H1 (cell line): ENCODE results near the gene DGKI. TPM values are rescaled to one million over a fixed set of nuclear protein-coding genes. Genes with fewer than 3 reads are reported as not detected.

Source experiments
- CTCF ChIA-PET: fragments of 300-600 bp; sonication (Branson Sonifier 250); formaldehyde crosslinking; loops from one replicate; lab custom pipeline; 2021; ENCODE audit not compliant: partially characterized antibody; lab: Charles Lee
- POLR2A ChIA-PET: fragments of 300-600 bp; sonication (Branson Sonifier 250); formaldehyde crosslinking; loops from one replicate; lab custom pipeline; 2021; ENCODE audit warnings: inconsistent platforms; ENCODE audit not compliant: partially characterized antibody; lab: Charles Lee
- DNase-seq, 2 experiments: peaks; one replicate each; pipeline versions ENCODE4 v3.0.0 to v3.0.0-alpha.2; 2010 to 2022; ENCODE audit warnings: low spot score in 2 of 2, low read depth in 1 of 2, mixed read lengths in 1 of 2
- FAIRE-seq: peaks from 2 replicates; lab custom pipeline; 2011; peaks lifted over from hg19 to GRCh38; lab: Jason Lieb, UNC
- H2AFZ ChIP-seq: 2 replicates; pipeline ENCODE4 v1.8.1; 2012; ENCODE audit warnings: low read length, inconsistent platforms
- H2AK5ac ChIP-seq: 2 replicates; pipeline ENCODE4 v1.6.1; 2013; ENCODE audit warnings: low read depth, low read length
- H2BK120ac ChIP-seq: replicated peaks from 2 replicates; pipeline ENCODE3; 2013; ENCODE audit warnings: low read depth, low read length, inconsistent platforms
- H2BK12ac ChIP-seq: 2 replicates; pipeline ENCODE4 v1.6.1; 2013; ENCODE audit warnings: low read depth, low read length
- H2BK15ac ChIP-seq: 2 replicates; pipeline ENCODE4 v1.6.1; 2013; ENCODE audit warnings: low read length
- H2BK20ac ChIP-seq: 2 replicates; pipeline ENCODE4 v1.6.1; 2013; ENCODE audit warnings: low read length
- H2BK5ac ChIP-seq: 2 replicates; pipeline ENCODE4 v1.6.1; 2013; ENCODE audit warnings: low read depth, low read length
- H3K14ac ChIP-seq: 2 replicates; pipeline ENCODE4 v1.6.1; 2013; ENCODE audit warnings: inconsistent platforms; ENCODE audit not compliant: insufficient read length
- H3K18ac ChIP-seq: 2 replicates; pipeline ENCODE4 v1.6.1; 2013; ENCODE audit warnings: low read length; ENCODE audit errors: extremely low read depth
- H3K23ac ChIP-seq: 2 replicates; pipeline ENCODE4 v1.6.1; 2013; ENCODE audit warnings: inconsistent platforms; ENCODE audit not compliant: insufficient read length
- H3K23me2 ChIP-seq: 2 replicates; pipeline ENCODE4 v1.6.1; 2013; ENCODE audit warnings: low read depth, low read length
- H3K27ac ChIP-seq: 2 replicates; pipeline ENCODE4 v1.6.1; 2011; ENCODE audit warnings: low read depth, low read length, inconsistent platforms
- H3K27me3 ChIP-seq, 4 experiments: replicated peaks in 1 of 4; 1 replicate in 1 of 4; 2 replicates in 3 of 4; pipeline versions ENCODE4 v1.6.1 to v1.8.1; 2011 to 2013; ENCODE audit warnings: low read length in 3 of 4, mild to moderate bottlenecking in 3 of 4, inconsistent platforms in 2 of 4, mixed read lengths in 2 of 4, moderate library complexity in 1 of 4; ENCODE audit not compliant: control insufficient read depth in 3 of 4, insufficient read depth in 3 of 4; ENCODE audit errors: extremely low read depth in 1 of 4
- H3K36me3 ChIP-seq, 4 experiments: 2 replicates each; pipeline versions ENCODE4 v1.6.1 to v1.8.1; 2011 to 2013; ENCODE audit warnings: mild to moderate bottlenecking in 4 of 4, low read length in 3 of 4, moderate library complexity in 2 of 4, control low read depth in 1 of 4, inconsistent platforms in 1 of 4; ENCODE audit not compliant: insufficient read depth in 4 of 4, control insufficient read depth in 2 of 4
- H3K4ac ChIP-seq: replicated peaks from 2 replicates; pipeline ENCODE3; 2013; ENCODE audit warnings: low read length, low read depth, mixed read lengths, inconsistent platforms; ENCODE audit not compliant: insufficient read length
- H3K4me1 ChIP-seq, 4 experiments: replicated peaks in 1 of 4; 1 replicate in 1 of 4; 2 replicates in 3 of 4; pipeline versions ENCODE4 v1.6.1 to v1.8.1; 2011 to 2013; ENCODE audit warnings: low read length in 3 of 4, inconsistent platforms in 2 of 4, mixed read lengths in 1 of 4; ENCODE audit not compliant: insufficient read depth in 4 of 4, control insufficient read depth in 3 of 4
- H3K4me2 ChIP-seq, 2 experiments: 2 replicates each; pipeline versions ENCODE4 v1.6.1 to v1.8.1; 2011 to 2013; ENCODE audit warnings: low read depth in 2 of 2, low read length in 2 of 2, control low read depth in 1 of 2, inconsistent platforms in 1 of 2, mild to moderate bottlenecking in 1 of 2; ENCODE audit not compliant: insufficient read depth in 1 of 2
- H3K4me3 ChIP-seq, 4 experiments: fragments of 200-600, 300-600 bp in 1 of 4; sonication (generic), shearing (Covaris generic), sonication (Bioruptor Twin) in 1 of 4; 2 replicates each; pipeline versions ENCODE4 v1.5.1 to v1.8.1; 2011 to 2016; ENCODE audit warnings: low read length in 4 of 4, low read depth in 3 of 4, control low read depth in 2 of 4, inconsistent platforms in 2 of 4, mild to moderate bottlenecking in 2 of 4, mixed read lengths in 1 of 4, moderate library complexity in 1 of 4; ENCODE audit not compliant: insufficient read depth in 2 of 4; ENCODE audit errors: extremely low read depth in 1 of 4
- H3K56ac ChIP-seq: replicated peaks from 2 replicates; pipeline ENCODE3; 2013; ENCODE audit warnings: low read depth, mild to moderate bottlenecking, mixed read lengths, low read length, inconsistent platforms; ENCODE audit not compliant: insufficient read length
- H3K79me1 ChIP-seq: 2 replicates; pipeline ENCODE4 v1.6.1; 2013; ENCODE audit warnings: low read depth, low read length, control low read depth
- H3K79me2 ChIP-seq, 2 experiments: 2 replicates each; pipeline versions ENCODE4 v1.6.1 to v1.8.1; 2012 to 2013; ENCODE audit warnings: low read length in 2 of 2, mild to moderate bottlenecking in 2 of 2, inconsistent platforms in 1 of 2; ENCODE audit not compliant: insufficient read depth in 2 of 2, control insufficient read depth in 1 of 2
- H3K9ac ChIP-seq, 4 experiments: replicated peaks in 1 of 4; 1 replicate in 1 of 4; 2 replicates in 3 of 4; pipeline versions ENCODE4 v1.6.1 to v1.8.1; 2011 to 2013; ENCODE audit warnings: low read depth in 3 of 4, low read length in 3 of 4, control low read depth in 2 of 4, mild to moderate bottlenecking in 2 of 4, moderate library complexity in 2 of 4, inconsistent platforms in 1 of 4; ENCODE audit errors: extremely low read depth in 1 of 4
- H3K9me3 ChIP-seq, 2 experiments: 2 replicates each; pipeline versions ENCODE4 v1.6.1 to v1.8.1; 2012 to 2013; ENCODE audit warnings: mild to moderate bottlenecking in 2 of 2, moderate library complexity in 2 of 2, control low read depth in 1 of 2, inconsistent platforms in 1 of 2, low read depth in 1 of 2, low read length in 1 of 2, mixed read lengths in 1 of 2; ENCODE audit not compliant: insufficient read depth in 2 of 2
- H4K20me1 ChIP-seq, 2 experiments: replicated peaks in 1 of 2; 2 replicates each; pipeline versions ENCODE3 to v1.8.1; 2011 to 2013; ENCODE audit warnings: inconsistent platforms in 2 of 2, low read length in 2 of 2, mild to moderate bottlenecking in 1 of 2; ENCODE audit not compliant: insufficient read depth in 2 of 2, control insufficient read depth in 1 of 2
- H4K5ac ChIP-seq: 2 replicates; pipeline ENCODE4 v1.6.1; 2013; ENCODE audit warnings: low read length, low read depth, mixed read lengths, inconsistent platforms; ENCODE audit not compliant: insufficient read length
- H4K8ac ChIP-seq: 2 replicates; pipeline ENCODE4 v1.8.0; 2013; ENCODE audit warnings: mild to moderate bottlenecking, moderate library complexity, low read length, inconsistent platforms; ENCODE audit not compliant: insufficient read depth; ENCODE audit errors: extremely low read depth
- H4K91ac ChIP-seq: replicated peaks from 2 replicates; pipeline ENCODE3; 2013; ENCODE audit warnings: low read length, mixed read lengths, inconsistent platforms; ENCODE audit not compliant: insufficient read length
- BRCA1 ChIP-seq: IDR thresholded peaks from 2 replicates; pipeline ENCODE4 v1.6.1; 2012; ENCODE audit warnings: low read depth, low read length, improper control_type of control experiment
- CBX5 ChIP-seq: fragments of 300-800, 300-1000 bp; sonication (generic); IDR thresholded peaks from 2 replicates; pipeline ENCODE4 v1.7.1; 2016; ENCODE audit warnings: antibody characterized with exemption, low read length, low read depth
- CEBPB ChIP-seq: IDR thresholded peaks from 2 replicates; pipeline ENCODE4 v1.6.1; 2012; ENCODE audit warnings: low read depth, low read length
- CTBP2 ChIP-seq: IDR thresholded peaks from 2 replicates; pipeline ENCODE4 v1.7.0; 2011; ENCODE audit warnings: borderline replicate concordance, mild to moderate bottlenecking, moderate library complexity, mixed read lengths, low read length; ENCODE audit not compliant: insufficient read depth, insufficient read length
- EP300 ChIP-seq, 2 experiments: IDR thresholded peaks; 1 replicate in 1 of 2; 2 replicates in 1 of 2; pipeline ENCODE4 v1.6.1; 2011 to 2012; ENCODE audit warnings: low read depth in 2 of 2, low read length in 2 of 2, mild to moderate bottlenecking in 2 of 2, borderline replicate concordance in 1 of 2, inconsistent platforms in 1 of 2, moderate library complexity in 1 of 2
- HDAC2 ChIP-seq, 2 experiments: fragments of 300-600 bp in 1 of 2; sonication (generic) in 1 of 2; IDR thresholded peaks; 2 replicates each; pipeline ENCODE4 v1.6.1; 2011 to 2012; ENCODE audit warnings: low read depth in 2 of 2, low read length in 2 of 2, mild to moderate bottlenecking in 2 of 2, moderate library complexity in 2 of 2, borderline replicate concordance in 1 of 2, inconsistent platforms in 1 of 2
- HDAC6 ChIP-seq: IDR thresholded peaks from one replicate; pipeline ENCODE4 v1.7.1; 2012; ENCODE audit warnings: low read depth, mild to moderate bottlenecking, inconsistent platforms, low read length, moderate library complexity
- KDM4A ChIP-seq: IDR thresholded peaks from one replicate; pipeline ENCODE4 v1.7.1; 2012; ENCODE audit warnings: low read depth, mild to moderate bottlenecking, moderate library complexity, low read length, inconsistent platforms; ENCODE audit not compliant: severe bottlenecking
- NRF1 ChIP-seq: IDR thresholded peaks from 2 replicates; pipeline ENCODE4 v1.6.1; 2011; ENCODE audit warnings: mild to moderate bottlenecking, low read depth, low read length, improper control_type of control experiment
- POU5F1 ChIP-seq: IDR thresholded peaks from 2 replicates; pipeline ENCODE4 v1.6.1; 2011; ENCODE audit warnings: low read depth, mild to moderate bottlenecking, low read length, moderate library complexity
- RBBP5 ChIP-seq: IDR thresholded peaks from 2 replicates; pipeline ENCODE4 v1.7.1; 2012; ENCODE audit warnings: low read depth, mild to moderate bottlenecking, inconsistent platforms, low read length, moderate library complexity, borderline replicate concordance
- SIRT6 ChIP-seq: IDR thresholded peaks from one replicate; pipeline ENCODE4 v1.7.1; 2012; ENCODE audit warnings: low read length, inconsistent platforms
- SP4 ChIP-seq: IDR thresholded peaks from 2 replicates; pipeline ENCODE4 v1.6.1; 2012; ENCODE audit warnings: low read length, inconsistent platforms
- WGBS, 2 experiments: shearing (Covaris generic) in 1 of 2; methylation state at CpG; one replicate each; pipeline versions ENCODE4 v1.1.6 to v1.1.7; 2013 to 2015; ENCODE audit warnings: low lambda C conversion rate in 2 of 2, mixed read lengths in 2 of 2, inconsistent platforms in 1 of 2, low coverage in 1 of 2, missing lambda C conversion rate in 1 of 2; ENCODE audit not compliant: insufficient replicate concordance in 2 of 2, insufficient coverage in 1 of 2, insufficient read length in 1 of 2; ENCODE audit errors: extremely low coverage in 1 of 2, missing lambda C conversion rate in 1 of 2; 5-methylcytosine and 5-hydroxymethylcytosine counted together
- polyA plus RNA-seq, 7 experiments: library from polyadenylated mRNA; depleted of rRNA in 3 of 7; stranded (reverse) in 5 of 7; unstranded in 2 of 7; fragments of >200 nt in 5 of 7; fragments of 200-250 nt in 2 of 7; gene quantifications; 1 replicate in 5 of 7; 2 replicates in 1 of 7; 4 replicates in 1 of 7; pipeline versions ENCODE4 v1.2.1 to v1.2.3, GENCODE V29; 2011 to 2013; ENCODE audit warnings: missing spikeins in 2 of 7, mixed read lengths in 2 of 7
- total RNA-seq: library from RNA; stranded (reverse); fragmentation: NEBNext Ultra II Directional; extraction: Animal tissue kit (Norgen Biotek cat#: 25700); gene quantifications from 2 replicates; pipeline ENCODE4 v1.2.1, GENCODE V29; 2021

DGKI gene
- total and polyA plus RNA-seq, 2 of the 8 experiments (the other 6 are each of a cell fraction or from before 2014, with no cell fraction given): 0.20 to 0.71 TPM

DNA sequence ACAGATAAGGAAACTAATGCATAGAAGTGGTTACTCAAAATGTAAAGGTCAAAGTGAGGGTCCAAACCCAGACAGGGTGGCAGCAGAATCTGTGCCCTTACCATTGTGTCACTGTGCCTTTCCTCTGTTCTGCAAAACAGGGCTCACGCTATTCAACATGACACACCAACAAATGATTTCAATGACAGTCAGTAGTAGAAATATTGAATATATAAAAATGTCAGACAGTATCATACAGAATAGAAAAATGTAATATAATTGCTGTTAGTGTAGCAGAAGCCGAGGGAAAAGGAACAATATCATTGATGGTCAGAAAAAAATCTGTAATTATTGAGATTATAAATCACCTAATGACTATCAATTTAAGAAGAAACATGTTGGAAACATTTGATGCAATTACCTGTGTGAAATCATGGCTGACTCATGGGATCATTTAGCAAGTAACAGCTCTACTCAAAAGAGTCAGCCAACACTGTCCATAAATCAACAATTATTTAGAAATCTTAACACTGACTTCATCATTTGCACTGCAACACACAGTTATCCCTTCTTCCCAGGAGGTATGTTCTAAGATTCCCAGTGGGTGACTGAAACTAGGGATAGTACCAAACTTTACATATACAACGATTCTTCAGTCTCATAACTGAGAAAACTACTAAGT lies 198.7 kb downstream of the DGKI start:
- Histone ChIP-seq H4K5ac (no peak overlapping the region), H4K20me1 (no peaks in the 10 kb centered on the region), H3K36me3 (no peaks in the 10 kb centered on the region), H2BK12ac (no peak overlapping the region), H3K9ac (no peak overlapping the region), H2BK20ac (no peak overlapping the region), H2BK120ac (no peak overlapping the region), H3K23ac (no peak overlapping the region), H3K4me1 (peaks cover 0 to 7% (median 0%) of the 10 kb centered on the region in 4 experiments; a peak in 2 of 7 replicates), H3K23me2 (no peaks in the 10 kb centered on the region), H2BK15ac (no peak overlapping the region), H3K4me3 (no peak overlapping the region), H3K79me1 (no peaks in the 10 kb centered on the region), H3K14ac (no peak overlapping the region), H4K91ac (no peak overlapping the region), H3K4me2 (0 out of 4 replicates have a peak overlapping the region, but pooled peaks of 1 of the 2 experiments have one; percentile 12), H4K8ac (no peak overlapping the region), H3K56ac (no peak overlapping the region), H3K27ac (no peak overlapping the region), H3K27me3 (no peaks in the 10 kb centered on the region), H3K18ac (no peak overlapping the region), H2AFZ (no peak overlapping the region), H3K4ac (no peak overlapping the region), H2AK5ac (no peak overlapping the region), H3K79me2 (no peaks in the 10 kb centered on the region), H2BK5ac (no peak overlapping the region), H3K9me3 (no peaks in the 10 kb centered on the region)
- DNase-seq (no peak), FAIRE-seq (no peak)
- ChIA-PET CTCF (interaction anchor here (0.6 to 1.2 kb wide), 2 partner anchors 9 to 1054 kb away, joined by 3 to 9 read pairs; no protein-coding TSS in a partner anchor), POLR2A (no interaction called here)
- 79% methylated on average over 3 of the region's 3 CpGs; no CpG with 5 or more reads in 1 of the 2 experiments for WGBS, 2 experiments
- TF ChIP-seq CEBPB (no peak), KDM4A (no peak), NRF1 (no peak), HDAC2 (IDR thresholded peaks at IDR 0.05; ENCODE audit: borderline replicate concordance in 1 of 2, low read depth in 2 of 2, low read length in 2 of 2) (no peak), CBX5 (no peak), EP300 (IDR thresholded peaks at IDR 0.05; ENCODE audit: borderline replicate concordance in 1 of 2, low read depth in 2 of 2, low read length in 2 of 2) (no peak), CTBP2 (no peak), SIRT6 (no peak), SP4 (no peak), RBBP5 (no peak), BRCA1 (no peak), POU5F1 (no peak), HDAC6 (no peak)
